ENCODE data around the gene URM1.

URM1 gene

GRCh38 chr9:128365525-128365924 is 5.6 kb upstream of the URM1 start:
- no peaks in the 10 kb centered on the region for H3K9me2 ChIP-seq (replicated peaks; ENCODE audit: low read depth, low read length)
- no peaks in the 10 kb centered on the region for H3K79me2 ChIP-seq (ENCODE audit: insufficient read depth, low read length)
- TF ChIP-seq CTCF (conservative IDR thresholded peaks at IDR 0.05; ENCODE audit: low read length), result no peak
- no peak for TF ChIP-seq EZH2phosphoT487 (IDR thresholded peaks at IDR 0.05; ENCODE audit: borderline replicate concordance)
- no peaks in the 10 kb centered on the region for H4K20me1 ChIP-seq (ENCODE audit: insufficient read depth, low read length, poor library complexity, severe bottlenecking)
- H3K9ac ChIP-seq (ENCODE audit: low read depth, low read length, poor library complexity, severe bottlenecking), result no peak overlapping the region
- H3K4me2 ChIP-seq (ENCODE audit: low read depth, low read length, poor library complexity, severe bottlenecking), result no peak overlapping the region
- peaks cover 5% of the 10 kb centered on the region for H3K4me1 ChIP-seq (ENCODE audit: insufficient read depth, low read length, poor library complexity, severe bottlenecking)
- H2AFZ ChIP-seq (ENCODE audit: low read length), result no peak overlapping the region
- no peaks in the 10 kb centered on the region for H3K9me3 ChIP-seq (ENCODE audit: insufficient read depth, low read depth, low read length)
- H3K4me3 ChIP-seq (ENCODE audit: low read length, poor library complexity, severe bottlenecking), result no peak overlapping the region
- no peaks in the 10 kb centered on the region for H3K36me3 ChIP-seq (ENCODE audit: insufficient read depth, low read length)
- no peaks in the 10 kb centered on the region for H3F3A ChIP-seq (ENCODE audit: low read depth)
- H3K27me3 ChIP-seq (ENCODE audit: insufficient read depth, low read length, poor library complexity, severe bottlenecking), result no peaks in the 10 kb centered on the region

GRCh38 chr9:128369024-128369706 is 2.0 kb upstream of the URM1 start:
- Histone ChIP-seq H3F3A (ENCODE audit: low read depth) (no peaks in the 10 kb centered on the region), H3K9me3 (ENCODE audit: insufficient read depth, low read depth, low read length) (no peaks in the 10 kb centered on the region), H3K4me3 (ENCODE audit: low read length, poor library complexity, severe bottlenecking) (no peak overlapping the region), H3K9me2 (replicated peaks; ENCODE audit: low read depth, low read length) (no peaks in the 10 kb centered on the region), H3K27me3 (ENCODE audit: insufficient read depth, low read length, poor library complexity, severe bottlenecking) (no peaks in the 10 kb centered on the region), H3K9ac (ENCODE audit: low read depth, low read length, poor library complexity, severe bottlenecking) (no peak overlapping the region), H3K4me1 (ENCODE audit: insufficient read depth, low read length, poor library complexity, severe bottlenecking) (peaks cover 14% of the 10 kb centered on the region), H2AFZ (ENCODE audit: low read length) (no peak overlapping the region), H3K4me2 (ENCODE audit: low read depth, low read length, poor library complexity, severe bottlenecking) (no peak overlapping the region), H3K36me3 (ENCODE audit: insufficient read depth, low read length) (no peaks in the 10 kb centered on the region), H3K79me2 (ENCODE audit: insufficient read depth, low read length) (peaks cover 29% of the 10 kb centered on the region), H4K20me1 (ENCODE audit: insufficient read depth, low read length, poor library complexity, severe bottlenecking) (no peaks in the 10 kb centered on the region)
- no peak for TF ChIP-seq CTCF (conservative IDR thresholded peaks at IDR 0.05; ENCODE audit: low read length)
- TF ChIP-seq EZH2phosphoT487 (IDR thresholded peaks at IDR 0.05; ENCODE audit: borderline replicate concordance), result no peak

GRCh38 chr9:128370367-128370751 is 815 bp upstream of the URM1 start:
- H3K9me3 ChIP-seq (ENCODE audit: insufficient read depth, low read depth, low read length), result no peaks in the 10 kb centered on the region
- TF ChIP-seq CTCF (conservative IDR thresholded peaks at IDR 0.05; ENCODE audit: low read length) (no peak), EZH2phosphoT487 (IDR thresholded peaks at IDR 0.05; ENCODE audit: borderline replicate concordance) (no peak)
- H3K4me3 ChIP-seq (ENCODE audit: low read length, poor library complexity, severe bottlenecking), result peak overlapping the region; percentile 90
- H3K79me2 ChIP-seq (ENCODE audit: insufficient read depth, low read length), result peaks cover 41% of the 10 kb centered on the region
- no peaks in the 10 kb centered on the region for H3K27me3 ChIP-seq (ENCODE audit: insufficient read depth, low read length, poor library complexity, severe bottlenecking)
- H3F3A ChIP-seq (ENCODE audit: low read depth), result no peaks in the 10 kb centered on the region
- H3K36me3 ChIP-seq (ENCODE audit: insufficient read depth, low read length), result no peaks in the 10 kb centered on the region
- H4K20me1 ChIP-seq (ENCODE audit: insufficient read depth, low read length, poor library complexity, severe bottlenecking), result no peaks in the 10 kb centered on the region
- peak overlapping the region; percentile 81 for H3K9ac ChIP-seq (ENCODE audit: low read depth, low read length, poor library complexity, severe bottlenecking)
- peak overlapping the region; percentile 92 for H2AFZ ChIP-seq (ENCODE audit: low read length)
- H3K4me1 ChIP-seq (ENCODE audit: insufficient read depth, low read length, poor library complexity, severe bottlenecking), result peaks cover 14% of the 10 kb centered on the region
- peak overlapping the region; percentile 88 for H3K4me2 ChIP-seq (ENCODE audit: low read depth, low read length, poor library complexity, severe bottlenecking)
- H3K9me2 ChIP-seq (replicated peaks; ENCODE audit: low read depth, low read length), result no peaks in the 10 kb centered on the region

Measured in Loucy (cell line).